ENCODE results near the gene PATZ1. TPM values are rescaled to one million over a fixed set of nuclear protein-coding genes. Genes with fewer than 3 reads are reported as not detected.

The PATZ1 gene
- total and polyA plus RNA-seq, 2 donors (not counting 1 experiment from before 2014, with no cell fraction given), result 6.1 to 15.9 TPM

GRCh38 chr22:31282748-31283468 lies 63.2 kb downstream of the PATZ1 start:
- no peak overlapping the region for H2AFZ ChIP-seq (ENCODE audit: low read length)
- no peak for TF ChIP-seq CTCF (conservative IDR thresholded peaks at IDR 0.05 in 1 of 2, IDR thresholded peaks at IDR 0.05 in 1 of 2; ENCODE audit: low read depth in 1 of 2, low read length in 2 of 2)
- no peak for TF ChIP-seq EZH2 (IDR thresholded peaks at IDR 0.05; ENCODE audit: low read length, missing control alignments)
- H3K79me2 ChIP-seq (ENCODE audit: control insufficient read depth, insufficient read depth, low read length), result no peaks in the 10 kb centered on the region
- no peak overlapping the region for H3K27ac ChIP-seq (ENCODE audit: insufficient read depth, low read length)
- peaks cover 5% of the 10 kb centered on the region for H3K36me3 ChIP-seq (ENCODE audit: control insufficient read depth, insufficient read depth, low read length)
- no peaks in the 10 kb centered on the region for H3K4me1 ChIP-seq (ENCODE audit: control insufficient read depth, extremely low read depth, insufficient read depth, low read length)
- no peak for DNase-seq (ENCODE audit: low read depth in 2 of 2)
- H3K9me3 ChIP-seq (ENCODE audit: control insufficient read depth, insufficient read depth, low read depth, low read length), result no peaks in the 10 kb centered on the region
- H3K4me2 ChIP-seq (ENCODE audit: extremely low read depth, insufficient read depth, low read length), result no peak overlapping the region
- no peak overlapping the region for H3K4me3 ChIP-seq (replicated peaks in 1 of 4; ENCODE audit: control extremely low read depth in 1 of 4, insufficient read depth in 1 of 4, low read depth in 3 of 4, low read length in 4 of 4)
- no peaks in the 10 kb centered on the region for H3K27me3 ChIP-seq (ENCODE audit: control insufficient read depth, insufficient read depth, low read length)
- no peak overlapping the region for H3K9ac ChIP-seq (ENCODE audit: insufficient read depth, low read length)
- no peaks in the 10 kb centered on the region for H4K20me1 ChIP-seq (ENCODE audit: control insufficient read depth, extremely low read depth, insufficient read depth, low read length)

DNA sequence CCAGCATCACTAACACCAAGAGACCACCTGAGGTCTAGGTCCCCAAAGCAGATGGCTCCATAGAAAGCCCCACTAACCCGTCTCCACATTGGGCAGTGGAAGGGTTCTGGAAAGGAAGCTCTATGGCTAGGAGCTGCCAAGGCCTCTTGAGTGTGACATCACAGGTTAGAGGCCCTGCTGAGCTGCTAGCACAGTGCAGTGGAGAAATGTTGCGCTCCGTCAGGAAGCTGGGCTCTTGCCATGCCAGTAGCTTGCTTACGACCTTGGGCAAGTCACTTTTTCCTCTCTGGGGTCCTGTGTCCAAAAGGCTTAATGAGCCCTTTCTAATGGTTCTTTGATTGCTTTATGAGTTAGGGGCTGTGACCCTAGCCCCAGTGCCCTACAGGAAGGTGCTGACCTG lies 64.4 kb downstream of the PATZ1 start:
- H3K4me1 ChIP-seq (ENCODE audit: control insufficient read depth, extremely low read depth, insufficient read depth, low read length), result no peaks in the 10 kb centered on the region

More for the DNA sequence above, 64.4 kb downstream of the PATZ1 start:
- no peak for DNase-seq (ENCODE audit: low read depth in 2 of 2)
- no peak overlapping the region for H3K4me2 ChIP-seq (ENCODE audit: extremely low read depth, insufficient read depth, low read length)
- TF ChIP-seq EZH2 (IDR thresholded peaks at IDR 0.05; ENCODE audit: low read length, missing control alignments) (no peak), CTCF (conservative IDR thresholded peaks at IDR 0.05 in 1 of 2, IDR thresholded peaks at IDR 0.05 in 1 of 2; ENCODE audit: low read depth in 1 of 2, low read length in 2 of 2) (no peak)
- no peak overlapping the region for H2AFZ ChIP-seq (ENCODE audit: low read length)
- H3K36me3 ChIP-seq (ENCODE audit: control insufficient read depth, insufficient read depth, low read length), result peaks cover 3% of the 10 kb centered on the region
- H3K4me3 ChIP-seq (replicated peaks in 1 of 4; ENCODE audit: control extremely low read depth in 1 of 4, insufficient read depth in 1 of 4, low read depth in 3 of 4, low read length in 4 of 4), result no peak overlapping the region
- H3K79me2 ChIP-seq (ENCODE audit: control insufficient read depth, insufficient read depth, low read length), result no peaks in the 10 kb centered on the region
- no peaks in the 10 kb centered on the region for H3K27me3 ChIP-seq (ENCODE audit: control insufficient read depth, insufficient read depth, low read length)
- no peaks in the 10 kb centered on the region for H3K9me3 ChIP-seq (ENCODE audit: control insufficient read depth, insufficient read depth, low read depth, low read length)
- no peak overlapping the region for H3K27ac ChIP-seq (ENCODE audit: insufficient read depth, low read length)
- H4K20me1 ChIP-seq (ENCODE audit: control insufficient read depth, extremely low read depth, insufficient read depth, low read length), result no peaks in the 10 kb centered on the region
- no peak overlapping the region for H3K9ac ChIP-seq (ENCODE audit: insufficient read depth, low read length)
